IPS-15b (cell line): ENCODE data around the gene SURF6.

Experiments used
- H3K27me3 ChIP-seq: one replicate; pipeline ENCODE4 v1.6.1; 2013; ENCODE audit warnings: low read length; ENCODE audit not compliant: control insufficient read depth, insufficient read depth
- H3K36me3 ChIP-seq: one replicate; pipeline ENCODE4 v1.6.1; 2013; ENCODE audit warnings: low read length; ENCODE audit not compliant: control insufficient read depth, insufficient read depth
- H3K4me1 ChIP-seq: one replicate; pipeline ENCODE4 v1.6.1; 2013; ENCODE audit warnings: mild to moderate bottlenecking, low read length; ENCODE audit not compliant: control insufficient read depth, insufficient read depth
- H3K4me3 ChIP-seq: one replicate; pipeline ENCODE4 v1.5.1; 2013; ENCODE audit warnings: low read depth, low read length
- H3K9ac ChIP-seq: one replicate; pipeline ENCODE4 v1.6.1; 2013; ENCODE audit warnings: low read depth, mild to moderate bottlenecking, low read length
- H3K9me3 ChIP-seq: one replicate; pipeline ENCODE4 v1.6.1; 2013; ENCODE audit warnings: mild to moderate bottlenecking, low read length; ENCODE audit not compliant: control insufficient read depth, insufficient read depth

The SURF6 gene

DNA sequence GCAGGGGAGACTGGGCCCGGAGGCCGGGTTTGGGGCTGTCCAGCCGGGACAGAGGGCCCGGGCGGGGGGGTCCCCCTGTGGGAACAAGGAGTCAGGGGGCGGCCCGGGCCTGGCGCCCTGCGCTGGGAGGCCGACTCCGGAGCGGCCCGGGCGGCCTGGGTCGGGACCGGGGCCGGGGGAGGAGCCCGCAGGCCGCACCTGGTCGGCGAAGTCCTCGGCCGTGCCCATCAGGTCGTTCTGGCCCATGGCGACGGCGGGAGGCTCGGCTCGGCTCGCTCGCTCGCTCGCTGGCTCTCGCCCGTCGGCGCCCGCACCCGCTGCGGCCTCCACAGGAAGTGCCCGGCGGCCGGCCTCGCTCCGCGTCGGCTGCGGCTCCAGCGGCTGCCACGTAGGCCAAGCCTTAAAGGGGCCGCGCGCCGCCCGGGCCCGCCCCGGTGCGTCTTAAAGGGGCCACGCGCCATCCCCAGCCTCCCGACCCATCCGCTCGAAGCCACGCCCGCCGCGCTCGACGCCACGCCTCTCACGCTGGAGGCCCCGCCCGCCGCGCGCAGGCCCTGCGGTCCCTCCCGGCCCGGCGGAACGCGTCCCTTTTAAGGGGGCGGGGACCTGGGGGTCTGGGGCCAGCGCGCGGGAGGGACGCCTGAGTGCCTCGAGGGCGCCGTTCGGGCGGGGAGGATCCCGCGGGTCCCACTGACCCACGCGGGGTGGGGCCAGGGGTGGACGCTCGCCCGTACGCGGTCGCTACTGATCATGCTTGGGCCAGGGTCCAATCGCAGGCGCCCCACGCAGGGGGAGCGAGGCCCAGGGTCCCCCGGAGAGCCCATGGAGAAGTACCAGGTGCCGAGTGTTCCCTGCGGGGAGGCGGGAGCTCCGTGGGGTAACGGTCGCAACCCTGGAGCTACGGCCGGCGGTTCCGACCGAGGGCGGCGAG lies 40.0 kb upstream of the SURF6 start, which contains the start of the genes STKLD1 and SURF4:
STKLD1 (plus strand) TSS at position 643 of the 931 bp plus-strand sequence; CDS start at position 751, 108 bp downstream.
SURF4 (minus strand) TSS at position 337 of the 931 bp plus-strand sequence; CDS start at position 246, 91 bp downstream.
- peak within 1 kb of the TSS; percentile 96 for H3K9ac ChIP-seq
- peaks cover 17% of the 10 kb centered on the region for H3K27me3 ChIP-seq
- no peaks in the 10 kb centered on the region for H3K9me3 ChIP-seq
- peak within 1 kb of the TSS; percentile 97 for H3K4me3 ChIP-seq
- peaks cover 5% of the 10 kb centered on the region for H3K4me1 ChIP-seq
- H3K36me3 ChIP-seq, result peaks cover 11% of the 10 kb centered on the region

- peaks cover 11% of the 10 kb centered on the region for H3K36me3 ChIP-seq
- peak overlapping the region; percentile 96 for H3K9ac ChIP-seq
- peaks cover 17% of the 10 kb centered on the region for H3K27me3 ChIP-seq
- peak overlapping the region; percentile 97 for H3K4me3 ChIP-seq
- H3K9me3 ChIP-seq, result no peaks in the 10 kb centered on the region
- H3K4me1 ChIP-seq, result peaks cover 5% of the 10 kb centered on the region
Observed at GRCh38 chr9:133375116-133375723, 39.2 kb upstream of the SURF6 start.

DNA sequence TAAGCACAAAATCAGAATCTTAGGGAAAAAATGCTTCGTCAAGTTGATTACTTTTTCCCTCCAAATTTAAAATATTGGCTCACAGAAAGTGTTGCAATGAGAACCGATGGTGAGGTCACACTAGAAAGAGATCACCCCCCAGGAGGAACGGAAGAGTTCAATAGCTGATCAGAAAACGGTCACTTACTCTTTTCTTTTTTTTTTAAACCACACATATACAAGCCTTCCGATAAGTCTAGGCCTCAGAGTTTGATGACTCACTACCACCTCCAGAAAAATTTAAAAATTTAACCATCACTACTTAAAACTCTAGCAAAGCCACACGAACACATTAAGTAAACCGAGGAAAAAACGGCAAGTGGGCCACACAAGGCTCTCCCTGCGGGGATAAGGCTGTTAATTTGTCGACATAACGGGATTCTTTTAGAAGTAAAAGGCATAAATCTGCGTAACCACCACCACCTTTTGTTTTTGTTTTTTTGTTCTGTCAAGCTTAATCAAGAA lies 38.7 kb upstream of the SURF6 start:
- peaks cover 5% of the 10 kb centered on the region for H3K4me1 ChIP-seq

GRCh38 chr9:133372144-133372543 lies 36.2 kb upstream of the SURF6 start:
- Histone ChIP-seq H3K9ac (no peak overlapping the region), H3K27me3 (peaks cover 6% of the 10 kb centered on the region), H3K4me3 (no peak overlapping the region), H3K9me3 (no peaks in the 10 kb centered on the region), H3K36me3 (peaks cover 18% of the 10 kb centered on the region), H3K4me1 (peaks cover 5% of the 10 kb centered on the region)

More for the DNA sequence above, 38.7 kb upstream of the SURF6 start:
- peaks cover 11% of the 10 kb centered on the region for H3K36me3 ChIP-seq
- peaks cover 17% of the 10 kb centered on the region for H3K27me3 ChIP-seq
- H3K9me3 ChIP-seq, result no peaks in the 10 kb centered on the region
- H3K4me3 ChIP-seq, result peak overlapping the region; percentile 97
- H3K9ac ChIP-seq, result peak overlapping the region; percentile 96

- Histone ChIP-seq H3K9me3 (no peaks in the 10 kb centered on the region), H3K4me3 (no peak overlapping the region), H3K36me3 (peaks cover 26% of the 10 kb centered on the region), H3K4me1 (peaks cover 5% of the 10 kb centered on the region), H3K9ac (peak overlapping the region; percentile 32), H3K27me3 (no peaks in the 10 kb centered on the region)
Observed at GRCh38 chr9:133371261-133371711, 35.3 kb upstream of the SURF6 start.

- H3K4me3 ChIP-seq, result no peak overlapping the region
Observed at GRCh38 chr9:133370685-133371084, 34.7 kb upstream of the SURF6 start.

DNA sequence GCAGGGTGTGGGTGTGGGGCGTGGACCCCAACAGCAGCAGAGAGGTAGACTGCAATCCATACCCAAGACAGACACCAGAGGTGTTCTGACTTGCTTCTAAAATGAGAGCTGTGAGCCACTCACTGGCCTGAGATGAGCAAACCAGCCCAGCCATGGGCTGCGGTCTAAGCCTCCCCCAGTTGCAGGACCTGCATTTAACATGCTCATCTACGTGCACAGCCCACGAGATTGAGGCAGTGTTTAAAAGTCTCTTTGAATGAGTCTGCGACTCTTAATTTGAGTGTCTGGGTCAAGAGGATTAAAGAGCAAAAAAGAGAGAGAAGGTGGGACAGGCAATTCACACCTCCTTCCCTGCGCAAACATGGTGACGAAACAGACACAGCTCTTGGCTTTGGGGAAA lies 33.9 kb upstream of the SURF6 start:
- H3K4me3 ChIP-seq, result no peak overlapping the region
- H3K9ac ChIP-seq, result no peak overlapping the region
- peaks cover 5% of the 10 kb centered on the region for H3K4me1 ChIP-seq
- no peaks in the 10 kb centered on the region for H3K9me3 ChIP-seq
- H3K36me3 ChIP-seq, result peaks cover 31% of the 10 kb centered on the region
- H3K27me3 ChIP-seq, result no peaks in the 10 kb centered on the region

More at GRCh38 chr9:133370685-133371084, 34.7 kb upstream of the SURF6 start:
- Histone ChIP-seq H3K27me3 (no peaks in the 10 kb centered on the region), H3K9me3 (no peaks in the 10 kb centered on the region), H3K9ac (no peak overlapping the region), H3K36me3 (peaks cover 26% of the 10 kb centered on the region), H3K4me1 (peaks cover 5% of the 10 kb centered on the region)

DNA sequence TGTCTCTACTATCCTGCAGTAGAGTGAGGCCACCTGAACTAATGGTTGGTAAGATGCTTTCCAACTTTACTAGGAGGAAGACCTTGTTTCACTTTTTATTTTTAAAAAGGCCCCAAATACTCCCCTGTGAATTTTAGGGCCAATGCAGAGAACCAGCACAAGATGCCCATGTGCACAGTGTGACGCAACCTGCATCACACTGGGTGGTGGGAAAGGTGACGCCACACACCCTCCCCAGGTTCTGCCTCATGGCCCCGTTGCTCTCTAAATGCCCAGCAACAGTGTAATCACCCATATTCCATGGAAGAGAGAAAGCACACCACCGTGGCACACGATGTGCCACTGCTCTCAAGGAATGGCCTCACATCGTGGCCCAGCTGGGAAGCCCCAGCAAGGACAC lies 33.4 kb upstream of the SURF6 start:
- Histone ChIP-seq H3K9ac (no peak overlapping the region), H3K27me3 (no peaks in the 10 kb centered on the region), H3K36me3 (peaks cover 34% of the 10 kb centered on the region), H3K9me3 (no peaks in the 10 kb centered on the region), H3K4me3 (no peak overlapping the region), H3K4me1 (peaks cover 5% of the 10 kb centered on the region)

- Histone ChIP-seq H3K4me1 (peaks cover 5% of the 10 kb centered on the region), H3K36me3 (peaks cover 43% of the 10 kb centered on the region), H3K4me3 (no peak overlapping the region), H3K9ac (no peak overlapping the region), H3K9me3 (no peaks in the 10 kb centered on the region), H3K27me3 (no peaks in the 10 kb centered on the region)
Observed at GRCh38 chr9:133368249-133368881, 32.4 kb upstream of the SURF6 start.

DNA sequence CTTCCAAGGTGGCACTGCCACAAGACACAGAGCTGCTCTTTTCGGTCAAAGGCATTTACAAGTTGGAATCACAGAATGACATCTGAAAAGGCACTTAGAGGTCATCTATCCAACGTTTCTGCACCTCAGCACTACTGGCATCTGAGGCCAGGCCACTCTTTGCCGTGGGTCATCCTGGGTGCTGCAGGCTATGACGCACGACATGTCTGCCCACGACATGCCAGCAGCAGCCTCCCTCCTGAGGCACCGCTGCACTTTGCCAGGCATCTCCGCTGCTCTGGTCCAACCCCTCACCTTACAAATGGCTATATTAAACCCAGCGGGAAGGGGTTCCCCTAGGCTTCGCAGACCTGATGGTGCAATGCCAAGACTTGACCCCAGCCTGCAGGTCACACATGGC lies 31.8 kb upstream of the SURF6 start:
- peaks cover 4% of the 10 kb centered on the region for H3K4me1 ChIP-seq
- no peaks in the 10 kb centered on the region for H3K9me3 ChIP-seq
- no peak overlapping the region for H3K4me3 ChIP-seq
- no peak overlapping the region for H3K9ac ChIP-seq
- H3K36me3 ChIP-seq, result peaks cover 40% of the 10 kb centered on the region
- H3K27me3 ChIP-seq, result no peaks in the 10 kb centered on the region

DNA sequence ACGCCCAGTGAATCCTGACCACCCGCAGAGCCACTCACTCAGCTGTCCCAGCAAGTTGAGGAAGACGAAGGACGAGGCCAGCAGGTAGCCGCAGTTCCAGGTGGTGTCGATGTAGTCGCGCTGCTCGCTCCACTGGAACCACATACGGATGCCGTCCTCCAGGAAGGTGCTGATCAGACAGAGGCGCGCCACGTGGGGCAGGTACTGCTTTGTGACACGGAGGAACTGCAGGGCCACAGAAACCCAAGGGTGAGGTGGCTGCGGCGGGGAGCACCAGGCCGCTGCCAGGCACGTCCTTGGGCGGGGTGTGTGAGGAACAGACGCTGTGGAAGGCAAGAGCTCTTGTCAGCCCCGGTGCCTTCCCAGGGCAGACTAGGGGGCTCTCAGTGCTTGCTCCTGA lies 31.2 kb upstream of the SURF6 start:
- Histone ChIP-seq H3K27me3 (no peaks in the 10 kb centered on the region), H3K9ac (no peak overlapping the region), H3K9me3 (no peaks in the 10 kb centered on the region), H3K36me3 (peaks cover 42% of the 10 kb centered on the region), H3K4me1 (no peaks in the 10 kb centered on the region), H3K4me3 (no peak overlapping the region)
